Measurements from ENCODE around the gene SERPINH1.

DNA sequence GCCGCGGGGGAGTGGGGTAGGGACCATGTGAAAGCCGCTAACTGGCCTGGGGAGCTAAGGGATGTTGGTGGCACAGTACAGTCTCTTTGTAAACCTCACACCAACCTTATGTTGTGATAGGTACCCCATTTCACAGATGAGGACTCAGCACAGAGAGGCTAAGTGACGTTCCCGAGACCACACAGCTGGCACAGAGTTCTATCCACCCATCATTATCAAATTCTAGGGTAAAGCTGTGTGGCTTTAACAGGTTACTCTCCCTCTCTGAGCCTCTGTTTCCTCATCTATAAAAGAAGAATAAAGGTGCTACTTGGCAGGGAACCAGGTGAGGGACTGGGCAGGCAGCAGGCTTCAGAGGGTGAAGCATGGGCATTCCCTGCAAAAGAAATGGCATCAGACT is 34.9 kb upstream of the SERPINH1 start:
- TF ChIP-seq POLR2AphosphoS5 (IDR thresholded peaks at IDR 0.05) (no peak), CTCF (IDR thresholded peaks at IDR 0.05) (no peak)
